ENCODE data around the gene VPS13D. TPM values are rescaled to one million over a fixed set of nuclear protein-coding genes. Genes with fewer than 3 reads are reported as not detected.
A peak's percentile ranks its signal among the peaks of the same experiment; 100 is the strongest.
"Not testable (repeated sequence)": the region's sequence is repeated elsewhere in the genome, so short reads cannot be mapped to it uniquely, and the experiment has no call there.

The VPS13D gene
- total RNA-seq, 4 donors from 2014 or later = 137 to 238 (median 191) TPM

- 88 to 97% methylated on average over 1 of the region's 1 CpG for WGBS, 2 donors
- H3K27ac ChIP-seq = no peak overlapping the region
- H3K36me3 ChIP-seq = peaks cover 33 to 48% of the 10 kb centered on the region in 2 donors
These were observed 154.0 kb downstream of the VPS13D start for GRCh38 chr1:12383786-12384185.

GRCh38 chr1:12384836-12385456, 155.1 kb downstream of the VPS13D start:
- Histone ChIP-seq H3K4me3 (replicated peaks in 1 of 3) (no peak overlapping the region), H3K9me3 (no peaks in the 10 kb centered on the region), H3K27ac (peak overlapping the region in 1 of 3 donors; percentile 57), H3K4me1 (peaks cover 15 to 33% of the 10 kb centered on the region in 2 donors), H3K27me3 (no peaks in the 10 kb centered on the region), H3K36me3 (peaks cover 26 to 39% of the 10 kb centered on the region in 2 donors)
- intact Hi-C loops (cut with DNase I) = no loop called here
- DNase-seq = no peak
- no peak for TF ChIP-seq POLR2A (IDR thresholded peaks at IDR 0.05)
- WGBS, 2 donors = 85 to 90% methylated on average over 8 of the region's 8 CpGs

More at GRCh38 chr1:12383786-12384185, 154.0 kb downstream of the VPS13D start:
- peaks cover 16 to 35% of the 10 kb centered on the region in 2 donors for H3K4me1 ChIP-seq
- intact Hi-C loops (cut with DNase I) = no loop called here
- no peak overlapping the region for H3K4me3 ChIP-seq (replicated peaks in 1 of 3)
- no peak for DNase-seq
- H3K9me3 ChIP-seq = no peaks in the 10 kb centered on the region
- H3K27me3 ChIP-seq = no peaks in the 10 kb centered on the region
- no peak for TF ChIP-seq POLR2A (IDR thresholded peaks at IDR 0.05)
- no peak for TF ChIP-seq CTCF (IDR thresholded peaks at IDR 0.05)

GRCh38 chr1:12386130-12386529, 156.3 kb downstream of the VPS13D start:
- TF ChIP-seq CTCF (IDR thresholded peaks at IDR 0.05) = no peak
- no peak for TF ChIP-seq POLR2A (IDR thresholded peaks at IDR 0.05)
- H3K9me3 ChIP-seq = no peaks in the 10 kb centered on the region
- no peak overlapping the region for H3K4me3 ChIP-seq (replicated peaks in 1 of 3)
- intact Hi-C loops (cut with DNase I) = no loop called here
- H3K36me3 ChIP-seq = peaks cover 26 to 41% of the 10 kb centered on the region in 2 donors
- peaks cover 7 to 22% of the 10 kb centered on the region in 2 donors for H3K4me1 ChIP-seq
- peak; percentile 52 to 70 for DNase-seq
- 85 to 94% methylated on average over 1 of the region's 1 CpG for WGBS, 2 donors
- no peaks in the 10 kb centered on the region for H3K27me3 ChIP-seq
- H3K27ac ChIP-seq = peak overlapping the region; percentile 34 to 73 (median 57)

DNA sequence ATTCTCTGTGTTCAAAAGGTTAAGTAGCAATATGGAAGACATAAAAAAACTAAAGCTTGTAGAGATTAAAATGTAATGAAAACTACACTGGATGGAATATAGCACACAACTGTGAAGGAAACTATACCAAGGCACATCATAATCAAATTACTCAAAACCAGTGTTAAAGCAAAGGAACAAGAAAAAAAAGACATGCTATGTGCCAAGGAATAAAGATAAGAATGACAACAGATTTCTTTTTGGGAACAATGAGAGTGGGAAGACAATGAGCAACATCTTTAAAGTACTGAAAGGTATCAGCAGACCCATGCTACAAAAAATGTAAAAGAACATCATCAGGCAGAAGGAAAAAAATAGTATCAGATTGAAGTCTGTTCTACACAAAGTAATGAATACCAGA, 157.8 kb downstream of the VPS13D start:
- no peak overlapping the region for H3K27ac ChIP-seq
- intact Hi-C loops (cut with DNase I) = no loop called here
- H3K4me3 ChIP-seq (replicated peaks in 1 of 3) = no peak overlapping the region
- DNase-seq = no peak
- H3K4me1 ChIP-seq = peaks cover 7 to 22% of the 10 kb centered on the region in 2 donors
- H3K36me3 ChIP-seq = peaks cover 26 to 41% of the 10 kb centered on the region in 2 donors
- H3K27me3 ChIP-seq = no peaks in the 10 kb centered on the region
- H3K9me3 ChIP-seq = no peaks in the 10 kb centered on the region
- no peak for TF ChIP-seq CTCF (IDR thresholded peaks at IDR 0.05)
- TF ChIP-seq POLR2A (IDR thresholded peaks at IDR 0.05) = no peak

DNA sequence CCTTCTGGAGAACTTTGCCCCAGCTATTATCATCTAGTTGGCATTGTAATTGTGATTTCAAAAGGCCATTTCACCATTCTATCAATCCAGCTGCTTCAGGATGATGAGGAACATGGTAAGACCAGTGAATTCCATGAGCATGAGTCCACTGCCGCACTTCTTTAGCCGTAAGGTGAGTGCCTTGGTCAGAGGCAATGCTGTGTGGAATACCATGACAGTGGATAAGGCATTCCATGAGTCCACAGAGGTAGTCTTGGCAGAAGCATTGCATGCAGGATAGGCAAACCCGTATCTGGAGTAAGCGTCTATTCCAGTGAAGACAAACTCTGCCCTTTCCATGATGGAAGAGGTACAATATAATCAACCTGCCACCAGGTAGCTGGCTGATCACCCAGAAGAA, 160.5 kb downstream of the VPS13D start:
- H3K9me3 ChIP-seq; H3K27ac ChIP-seq; H3K4me3 ChIP-seq (replicated peaks in 1 of 3); intact Hi-C loops (cut with DNase I); H3K27me3 ChIP-seq; DNase-seq: not testable (repeated sequence)
- 98 to 100% methylated on average over 4 of the region's 4 CpGs for WGBS, 2 donors
- Histone ChIP-seq H3K4me1 (peaks cover 7 to 22% of the 10 kb centered on the region in 2 donors), H3K36me3 (peaks cover 9 to 23% of the 10 kb centered on the region in 2 donors)

Measured in thyroid gland (tissue), 4 donors.